ENCODE data around the gene PSMG4.
A peak's percentile ranks its signal among the peaks of the same experiment; 100 is the strongest.
"Not testable (repeated sequence)": the region's sequence is repeated elsewhere in the genome, so short reads cannot be mapped to it uniquely, and the experiment has no call there.

PSMG4 gene

DNA sequence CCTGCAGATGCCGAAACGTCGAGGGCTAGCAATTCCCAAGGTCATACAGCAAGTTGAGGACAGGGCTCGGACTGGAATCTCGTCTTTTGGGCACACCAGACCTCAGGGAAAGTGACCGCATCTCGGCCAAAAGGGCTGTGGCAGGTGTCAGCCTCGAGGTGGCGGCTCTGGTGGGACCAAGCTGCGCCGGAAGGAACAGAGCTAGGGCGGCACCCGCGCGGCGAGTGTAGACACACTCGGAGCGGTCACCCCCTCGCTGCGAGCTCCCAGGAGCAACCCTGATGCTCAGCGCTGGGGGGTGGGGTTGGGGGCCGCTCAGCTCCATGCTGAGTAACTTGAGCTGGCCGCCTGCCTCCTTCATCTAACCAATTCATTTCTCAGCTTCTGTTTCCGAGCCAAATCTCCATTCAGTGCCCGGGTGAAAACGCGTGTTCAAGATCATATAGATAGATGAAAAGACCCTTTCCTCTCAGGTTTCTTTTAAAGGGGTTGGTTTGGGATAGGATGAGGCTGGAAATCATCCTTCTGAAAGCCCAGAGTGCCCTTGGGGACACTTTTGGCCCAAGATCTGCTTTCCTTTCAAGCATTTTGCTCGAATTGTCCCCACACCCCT is 29.1 kb upstream of the PSMG4 start:
- intact Hi-C loops (cut with DNase I), result loop anchor here (5.0 kb wide), 1 partner anchor 72 kb away; the partner anchor contains the start of gene TUBB2A
- DNase-seq, result peak in 5 of 10 donors; percentile 29 to 89 (median 41)

- intact Hi-C loops (cut with DNase I), result loop anchor here (5.0 kb wide), 1 partner anchor 73 kb away; the partner anchor contains the start of gene TUBB2A
- DNase-seq, result no peak
These were observed 28.4 kb upstream of the PSMG4 start for GRCh38 chr6:3230256-3230882.

DNA sequence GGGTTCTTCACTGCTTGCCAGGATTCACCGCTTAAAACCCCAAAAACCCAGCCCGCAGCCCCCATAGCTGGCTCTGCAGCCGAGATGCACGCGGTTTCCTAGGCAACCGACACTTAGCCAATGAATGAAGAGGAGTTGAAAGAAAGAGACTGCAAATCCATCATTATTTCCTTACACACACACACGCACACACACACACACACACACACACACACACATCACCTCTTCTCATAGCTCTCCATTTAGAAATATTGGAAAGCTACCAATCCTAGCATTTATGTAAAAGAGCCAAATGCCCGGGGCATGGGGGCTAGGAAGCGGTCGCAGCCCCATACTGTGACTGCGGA is 27.9 kb upstream of the PSMG4 start:
- DNase-seq, result peak in 6 of 10 donors; percentile 39 to 91 (median 58)
- intact Hi-C loops (cut with DNase I), result loop anchor here (5.0 kb wide), 1 partner anchor 74 kb away; the partner anchor contains the start of gene TUBB2A

DNA sequence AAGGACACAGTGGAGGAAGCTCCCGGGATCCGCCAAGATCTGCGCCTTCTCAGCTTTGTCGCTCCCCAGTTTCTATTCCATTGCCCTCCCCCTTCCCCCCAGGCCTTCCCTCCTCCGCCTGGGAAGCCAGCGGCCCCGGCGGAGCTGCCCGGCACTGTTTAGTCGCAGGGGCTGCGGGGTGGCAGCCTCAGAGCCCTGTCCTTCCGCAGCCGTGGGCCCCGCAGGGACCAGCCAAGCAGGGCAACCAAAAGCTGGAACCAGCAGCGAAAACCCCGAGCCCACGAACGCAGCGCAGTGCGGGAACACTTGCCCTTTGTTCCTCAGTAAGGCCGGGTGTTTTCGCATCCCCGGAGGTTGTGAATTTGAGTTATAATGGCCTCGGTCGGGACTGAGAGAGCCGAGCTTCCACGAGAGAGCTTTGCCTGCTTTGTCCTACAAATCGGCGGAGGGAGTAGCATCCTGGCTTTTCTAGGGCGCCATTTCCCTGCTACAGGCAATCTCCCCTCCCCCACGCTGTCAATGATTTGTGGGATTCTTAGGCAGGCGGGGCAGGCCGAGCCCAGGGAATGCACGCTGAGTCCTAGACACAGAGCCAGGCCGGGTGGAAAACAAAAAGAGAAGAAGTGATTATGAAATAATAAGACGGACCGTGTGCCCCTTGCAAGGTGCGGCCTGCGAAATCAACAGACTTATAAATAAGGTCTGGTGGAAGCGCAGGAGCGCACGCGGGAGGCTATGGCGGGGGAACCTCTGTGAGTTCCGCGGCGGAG is 27.3 kb upstream of the PSMG4 start:
- DNase-seq, result peak; percentile 67 to 96 (median 80)
- intact Hi-C loops (cut with DNase I), result loop anchor here (5.0 kb wide), 1 partner anchor 74 kb away; the partner anchor contains the start of gene TUBB2A

- intact Hi-C loops (cut with DNase I), result loop anchor here (5.0 kb wide), 1 partner anchor 75 kb away; the partner anchor contains the start of gene TUBB2A
- DNase-seq, result peak in 4 of 10 donors; percentile 25 to 86 (median 62)
These were observed 26.5 kb upstream of the PSMG4 start for GRCh38 chr6:3232017-3232945.

DNA sequence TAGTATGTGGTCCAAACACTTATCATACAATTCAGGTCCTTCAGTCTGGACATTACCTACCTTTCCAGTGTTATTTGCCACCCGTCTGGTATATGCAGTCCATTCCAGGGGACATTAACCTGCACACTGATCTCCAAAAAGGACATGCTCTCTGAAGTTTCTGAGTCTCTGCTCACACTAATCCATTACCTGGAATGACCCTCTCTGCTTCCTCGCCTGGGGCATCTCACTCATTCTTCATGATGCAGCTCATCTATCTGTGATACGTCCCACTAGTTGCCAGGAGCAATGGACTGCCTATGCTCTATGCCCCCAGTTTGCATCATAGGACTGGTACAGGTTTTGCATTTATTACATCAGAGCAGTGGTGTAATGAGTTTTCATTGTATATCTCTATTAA is 25.4 kb upstream of the PSMG4 start:
- intact Hi-C loops (cut with DNase I), result loop anchor here (5.0 kb wide), 1 partner anchor 76 kb away; the partner anchor contains the start of gene TUBB2A
- DNase-seq, result no peak

- intact Hi-C loops (cut with DNase I), result loop anchor here (5.0 kb wide), 1 partner anchor 77 kb away; the partner anchor contains the start of gene TUBB2A
These were observed 24.8 kb upstream of the PSMG4 start for GRCh38 chr6:3233904-3234303.

DNA sequence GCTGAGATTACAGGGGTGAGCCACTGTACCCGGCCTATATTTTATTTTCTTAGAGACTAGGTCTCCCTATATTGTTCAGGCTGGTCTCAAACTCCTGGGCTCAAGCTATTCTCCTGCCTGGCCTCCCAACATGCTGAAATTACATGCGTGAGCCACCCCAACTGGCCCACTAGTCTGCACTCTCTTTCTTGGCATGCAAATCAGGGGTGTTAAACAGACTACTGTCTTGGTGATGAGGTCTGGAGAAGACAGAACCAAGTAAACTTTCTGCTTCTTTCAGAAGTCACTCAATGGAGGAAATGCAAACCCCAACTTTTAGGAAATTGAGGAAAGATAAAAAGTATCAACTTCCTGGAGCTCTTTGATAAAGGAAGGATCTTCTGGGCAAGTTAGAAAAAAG is 23.3 kb upstream of the PSMG4 start:
- intact Hi-C loops (cut with DNase I), result no loop called here
- DNase-seq, result no peak

More at GRCh38 chr6:3233904-3234303, 24.8 kb upstream of the PSMG4 start:
- DNase-seq, result no peak

DNA sequence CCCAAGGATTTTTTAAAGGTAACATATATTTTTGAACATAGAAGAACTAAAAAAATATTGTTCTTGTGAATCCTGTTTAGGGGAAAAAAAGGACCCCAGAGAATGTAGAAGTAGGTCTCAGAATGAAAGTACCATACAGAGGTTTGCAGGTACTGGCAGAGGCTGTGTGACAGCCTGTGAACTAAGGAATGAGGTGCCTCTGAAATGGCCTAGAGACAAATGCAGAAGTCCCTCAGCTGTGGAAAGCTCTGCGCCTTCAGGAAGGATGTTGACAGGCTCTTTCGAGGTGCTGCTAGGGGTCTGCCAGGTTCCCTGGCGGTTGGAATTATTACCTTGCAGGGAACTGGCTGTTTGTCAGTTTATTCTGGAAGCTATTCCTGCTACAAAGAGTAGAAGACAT is 22.7 kb upstream of the PSMG4 start:
- intact Hi-C loops (cut with DNase I), result no loop called here
- DNase-seq, result no peak

- DNase-seq, result peak in 6 of 10 donors; percentile 24 to 90 (median 48)
- intact Hi-C loops (cut with DNase I), result no loop called here
These were observed 20.7 kb upstream of the PSMG4 start for GRCh38 chr6:3237761-3238662.

- DNase-seq, result no peak
These were observed 19.5 kb upstream of the PSMG4 start for GRCh38 chr6:3239110-3239830.

DNA sequence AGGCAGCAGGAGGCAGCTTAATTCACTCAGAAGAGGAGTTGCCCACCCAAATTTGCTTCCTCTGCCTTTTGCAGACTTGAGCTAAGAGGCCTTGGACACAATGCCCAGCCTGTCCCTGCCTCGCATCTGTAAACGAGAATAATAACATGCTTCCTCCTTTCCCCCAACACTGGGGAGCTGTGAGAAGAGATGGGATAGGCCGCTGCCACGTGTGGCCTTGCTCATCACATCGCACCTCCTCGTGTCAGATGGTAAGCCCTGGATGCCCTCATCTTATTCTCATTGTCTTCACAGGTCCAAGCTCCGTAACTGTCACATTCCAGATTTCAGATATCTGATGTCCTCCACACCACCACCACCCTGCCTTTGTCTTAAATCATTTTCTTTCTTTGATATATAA is 18.2 kb upstream of the PSMG4 start:
- intact Hi-C loops (cut with DNase I), result no loop called here
- DNase-seq, result no peak

More at GRCh38 chr6:3239110-3239830, 19.5 kb upstream of the PSMG4 start:
- intact Hi-C loops (cut with DNase I), result no loop called here

- intact Hi-C loops (cut with DNase I); DNase-seq: not testable (repeated sequence)
These were observed 17.0 kb upstream of the PSMG4 start for GRCh38 chr6:3241745-3242144.

GRCh38 chr6:3242768-3243167 is 16.0 kb upstream of the PSMG4 start:
- no peak for DNase-seq
- intact Hi-C loops (cut with DNase I), result no loop called here

- DNase-seq, result no peak
- intact Hi-C loops (cut with DNase I), result no loop called here
These were observed 14.5 kb upstream of the PSMG4 start for GRCh38 chr6:3244003-3244831.

DNA sequence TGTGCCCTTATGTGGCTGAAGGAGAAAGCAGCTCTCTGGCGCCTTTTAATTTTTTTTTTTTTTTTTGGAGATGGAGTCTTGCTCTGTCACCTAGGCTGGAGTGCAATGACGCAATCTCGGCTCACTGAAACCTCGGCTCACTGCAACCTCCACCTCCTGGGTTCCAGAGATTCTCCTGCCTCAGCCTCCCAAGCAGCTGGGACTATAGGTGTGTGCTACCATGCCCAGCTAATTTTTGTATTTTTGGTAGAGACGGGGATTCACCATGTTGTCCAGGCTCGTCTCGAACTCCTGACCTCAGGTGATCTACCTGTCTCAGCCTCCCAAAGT is 13.9 kb upstream of the PSMG4 start:
- DNase-seq; intact Hi-C loops (cut with DNase I): not testable (repeated sequence)

DNA sequence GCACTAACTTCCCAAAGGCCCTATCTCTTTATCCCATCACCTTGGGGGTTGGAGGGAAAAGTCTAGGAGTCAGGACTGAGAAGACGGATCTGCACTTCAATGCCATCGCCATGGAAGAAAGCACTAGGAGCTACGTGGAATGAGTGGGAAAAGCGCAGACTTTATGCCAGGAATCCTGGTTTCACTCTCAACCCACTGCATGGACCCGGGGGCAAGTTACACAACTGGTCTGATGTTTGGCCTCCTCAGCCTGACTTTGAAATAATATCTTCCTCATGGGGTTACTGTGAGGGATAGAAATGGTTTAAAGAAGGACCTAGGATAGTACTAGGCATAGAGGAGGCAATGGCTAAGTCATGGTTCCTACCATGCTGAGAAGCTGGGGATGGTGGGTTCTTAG is 13.5 kb upstream of the PSMG4 start:
- DNase-seq, result no peak
- intact Hi-C loops (cut with DNase I), result no loop called here
